ENCODE results near the gene NEUROG1. TPM values are rescaled to one million over a fixed set of nuclear protein-coding genes. Genes with fewer than 3 reads are reported as not detected.

Gene NEUROG1
- total RNA-seq, 3 donors from 2014 or later: not detected

- intact Hi-C loops (cut with DNase I; ENCODE audit: low total_unique reads): no loop called here
- H3K36me3 ChIP-seq: no peaks in the 10 kb centered on the region
- no peaks in the 10 kb centered on the region for H3K9me3 ChIP-seq
- H3K27me3 ChIP-seq: peaks cover 0 to 43% of the 10 kb centered on the region in 2 donors
- no peak for DNase-seq (ENCODE audit: low spot score in 2 of 2)
- no peak overlapping the region for H3K27ac ChIP-seq
- no peaks in the 10 kb centered on the region for H3K4me1 ChIP-seq
- TF ChIP-seq POLR2A (IDR thresholded peaks at IDR 0.05): no peak
- no peak for TF ChIP-seq CTCF (IDR thresholded peaks at IDR 0.05)
- TF ChIP-seq POLR2AphosphoS5 (IDR thresholded peaks at IDR 0.05): no peak
- no peak overlapping the region for H3K4me3 ChIP-seq
These were observed 13.6 kb upstream of the NEUROG1 start for GRCh38 chr5:135549413-135549812.

- no peaks in the 10 kb centered on the region for H3K36me3 ChIP-seq
- intact Hi-C loops (cut with DNase I; ENCODE audit: low total_unique reads): no loop called here
- TF ChIP-seq POLR2AphosphoS5 (IDR thresholded peaks at IDR 0.05) (no peak), CTCF (IDR thresholded peaks at IDR 0.05) (no peak), POLR2A (IDR thresholded peaks at IDR 0.05) (no peak)
- no peak for DNase-seq (ENCODE audit: low spot score in 2 of 2)
- H3K4me1 ChIP-seq: peaks cover 0 to 6% of the 10 kb centered on the region in 2 donors
- no peaks in the 10 kb centered on the region for H3K9me3 ChIP-seq
- no peak overlapping the region for H3K4me3 ChIP-seq
- peaks cover 6 to 55% of the 10 kb centered on the region in 2 donors for H3K27me3 ChIP-seq
- H3K27ac ChIP-seq: no peak overlapping the region
These were observed 12.0 kb upstream of the NEUROG1 start for GRCh38 chr5:135547590-135548254.

- H3K27ac ChIP-seq: no peak overlapping the region
- TF ChIP-seq POLR2AphosphoS5 (IDR thresholded peaks at IDR 0.05): no peak
- no peak for TF ChIP-seq POLR2A (IDR thresholded peaks at IDR 0.05)
- TF ChIP-seq CTCF (IDR thresholded peaks at IDR 0.05): no peak
- DNase-seq (ENCODE audit: low spot score in 2 of 2): no peak
- H3K4me1 ChIP-seq: peaks cover 0 to 6% of the 10 kb centered on the region in 2 donors
- H3K9me3 ChIP-seq: no peaks in the 10 kb centered on the region
- intact Hi-C loops (cut with DNase I; ENCODE audit: low total_unique reads): no loop called here
- H3K4me3 ChIP-seq: no peak overlapping the region
- no peaks in the 10 kb centered on the region for H3K36me3 ChIP-seq
- H3K27me3 ChIP-seq: peaks cover 6 to 58% of the 10 kb centered on the region in 2 donors
These were observed 11.1 kb upstream of the NEUROG1 start for GRCh38 chr5:135546912-135547311.

- Histone ChIP-seq H3K27ac (no peak overlapping the region), H3K27me3 (peaks cover 6 to 60% of the 10 kb centered on the region in 2 donors), H3K9me3 (no peaks in the 10 kb centered on the region), H3K4me3 (no peak overlapping the region), H3K4me1 (peaks cover 0 to 6% of the 10 kb centered on the region in 2 donors), H3K36me3 (no peaks in the 10 kb centered on the region)
- TF ChIP-seq POLR2AphosphoS5 (IDR thresholded peaks at IDR 0.05) (no peak), POLR2A (IDR thresholded peaks at IDR 0.05) (no peak), CTCF (IDR thresholded peaks at IDR 0.05) (no peak)
- intact Hi-C loops (cut with DNase I; ENCODE audit: low total_unique reads): no loop called here
- DNase-seq (ENCODE audit: low spot score in 2 of 2): no peak
These were observed 10.3 kb upstream of the NEUROG1 start for GRCh38 chr5:135546101-135546500.

GRCh38 chr5:135545099-135545498, 9.3 kb upstream of the NEUROG1 start:
- Histone ChIP-seq H3K27ac (no peak overlapping the region), H3K36me3 (no peaks in the 10 kb centered on the region), H3K4me1 (peaks cover 0 to 6% of the 10 kb centered on the region in 2 donors), H3K4me3 (no peak overlapping the region), H3K27me3 (peaks cover 6 to 58% of the 10 kb centered on the region in 2 donors), H3K9me3 (no peaks in the 10 kb centered on the region)
- intact Hi-C loops (cut with DNase I; ENCODE audit: low total_unique reads): no loop called here
- DNase-seq (ENCODE audit: low spot score in 2 of 2): no peak
- TF ChIP-seq CTCF (IDR thresholded peaks at IDR 0.05): no peak
- TF ChIP-seq POLR2AphosphoS5 (IDR thresholded peaks at IDR 0.05): no peak
- TF ChIP-seq POLR2A (IDR thresholded peaks at IDR 0.05): no peak

Data from breast epithelium (tissue), 4 donors.